GM13977 (cell line): ENCODE results near the gene RFTN2.
A peak's percentile ranks its signal among the peaks of the same experiment; 100 is the strongest.

ENCODE experiments used
- DNase-seq: peaks from one replicate; pipeline ENCODE4 v3.0.0; 2012; ENCODE audit warnings: low spot score
- CTCF ChIP-seq: IDR thresholded peaks from 2 replicates; pipeline ENCODE4 v1.5.1; 2012; ENCODE audit warnings: mild to moderate bottlenecking, control low read depth; ENCODE audit not compliant: insufficient read depth; ENCODE audit errors: extremely low read depth, missing control alignments
- in situ Hi-C: fragments of 300-500 bp; cut with MboI; formaldehyde crosslinking; loops from one replicate; pipeline ENCODE4 v1.12.0; 2022; ENCODE audit warnings: low sequenced_read_pairs, low pct_unique_long_range_greater_than_20kb, mixed read lengths, inconsistent platforms; ENCODE audit not compliant: unreplicated experiment

Gene RFTN2

GRCh38 chr2:197626965-197627625 lies 48.3 kb downstream of the RFTN2 start:
- in situ Hi-C loops, result no loop called here
- TF ChIP-seq CTCF, result no peak
- no peak for DNase-seq

GRCh38 chr2:197620133-197620532 lies 55.3 kb downstream of the RFTN2 start:
- DNase-seq, result no peak
- TF ChIP-seq CTCF, result no peak
- in situ Hi-C loops, result no loop called here

GRCh38 chr2:197615016-197615652 lies 60.3 kb downstream of the RFTN2 start:
- in situ Hi-C loops, result no loop called here
- TF ChIP-seq CTCF, result peak; percentile 35
- no peak for DNase-seq

GRCh38 chr2:197614532-197614931 lies 60.9 kb downstream of the RFTN2 start:
- no peak for TF ChIP-seq CTCF
- in situ Hi-C loops, result no loop called here
- no peak for DNase-seq

GRCh38 chr2:197613509-197613987 lies 61.8 kb downstream of the RFTN2 start:
- TF ChIP-seq CTCF, result no peak
- DNase-seq, result no peak
- in situ Hi-C loops, result no loop called here

GRCh38 chr2:197606180-197606579 lies 69.2 kb downstream of the RFTN2 start:
- in situ Hi-C loops, result no loop called here
- DNase-seq, result peak; percentile 66
- TF ChIP-seq CTCF, result no peak
